Body of pancreas (tissue), 4 donors: ENCODE measurements around the gene NACA.

Experiments
- POLR2A ChIP-seq, 3 donors: fragments of 450-650 bp; IDR thresholded peaks; one replicate each; pipeline ENCODE4 v1.6.1; 2016; ENCODE audit warnings: antibody characterized with exemption in 3 of 3, mild to moderate bottlenecking in 2 of 3
- TF ChIP-seq, protein P1 (sequence below), 7 experiments: fragments of 450-650 bp in 4 of 7; fragments of 200-600 bp in 3 of 7; sonication (generic) in 3 of 7; IDR thresholded peaks; one replicate each; pipeline ENCODE4 v1.5.1; 2016 to 2019; ENCODE audit warnings: antibody characterized with exemption in 7 of 7

DNA sequence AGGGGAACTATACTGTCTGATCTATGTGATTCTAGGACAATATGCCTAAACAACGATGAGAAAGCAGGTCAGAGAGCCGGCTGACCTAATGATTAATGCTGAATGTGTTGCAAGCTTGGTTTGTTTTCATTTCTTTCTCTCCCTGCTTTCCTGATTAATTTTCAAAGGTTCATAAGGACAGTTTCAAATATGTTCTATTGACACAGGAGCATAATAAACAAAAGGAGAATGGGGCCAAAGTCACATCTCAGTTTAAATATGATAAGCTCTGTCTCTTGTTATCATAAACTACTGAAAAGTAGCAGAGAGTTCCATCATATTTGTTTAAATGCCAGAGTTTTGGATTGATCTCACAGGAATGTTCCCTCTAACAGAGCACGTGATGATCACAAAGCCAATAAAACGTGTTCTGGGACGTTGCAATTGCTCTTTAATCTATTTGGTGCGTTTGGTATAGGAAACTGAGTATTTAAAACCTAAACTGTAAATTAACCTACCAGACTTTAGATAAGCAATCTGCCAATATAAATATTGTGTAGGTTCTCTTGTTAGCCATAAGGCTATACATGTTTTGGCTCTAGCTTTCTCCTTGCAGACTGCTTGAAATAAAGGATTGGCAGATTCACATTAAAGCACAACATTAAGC is 34.3 kb upstream of the NACA start:
- TF ChIP-seq POLR2A (IDR thresholded peaks at IDR 0.05) = no peak
- TF ChIP-seq, protein P1, sequence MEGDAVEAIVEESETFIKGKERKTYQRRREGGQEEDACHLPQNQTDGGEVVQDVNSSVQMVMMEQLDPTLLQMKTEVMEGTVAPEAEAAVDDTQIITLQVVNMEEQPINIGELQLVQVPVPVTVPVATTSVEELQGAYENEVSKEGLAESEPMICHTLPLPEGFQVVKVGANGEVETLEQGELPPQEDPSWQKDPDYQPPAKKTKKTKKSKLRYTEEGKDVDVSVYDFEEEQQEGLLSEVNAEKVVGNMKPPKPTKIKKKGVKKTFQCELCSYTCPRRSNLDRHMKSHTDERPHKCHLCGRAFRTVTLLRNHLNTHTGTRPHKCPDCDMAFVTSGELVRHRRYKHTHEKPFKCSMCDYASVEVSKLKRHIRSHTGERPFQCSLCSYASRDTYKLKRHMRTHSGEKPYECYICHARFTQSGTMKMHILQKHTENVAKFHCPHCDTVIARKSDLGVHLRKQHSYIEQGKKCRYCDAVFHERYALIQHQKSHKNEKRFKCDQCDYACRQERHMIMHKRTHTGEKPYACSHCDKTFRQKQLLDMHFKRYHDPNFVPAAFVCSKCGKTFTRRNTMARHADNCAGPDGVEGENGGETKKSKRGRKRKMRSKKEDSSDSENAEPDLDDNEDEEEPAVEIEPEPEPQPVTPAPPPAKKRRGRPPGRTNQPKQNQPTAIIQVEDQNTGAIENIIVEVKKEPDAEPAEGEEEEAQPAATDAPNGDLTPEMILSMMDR (IDR thresholded peaks at IDR 0.05) = no peak
